Middle frontal gyrus (tissue), 1 donor: Measurements from ENCODE around the gene SNAPC5.

Experiments
- DNase-seq: peaks from one replicate; pipeline ENCODE4 v3.0.0-alpha.2; 2015; ENCODE audit warnings: low spot score; ENCODE audit errors: extremely low spot score

Gene SNAPC5

GRCh38 chr15:66459818-66460615 is 37.5 kb downstream of the SNAPC5 start:
- no peak for DNase-seq

- DNase-seq = no peak
These were observed 41.4 kb downstream of the SNAPC5 start for GRCh38 chr15:66456211-66456610.

DNA sequence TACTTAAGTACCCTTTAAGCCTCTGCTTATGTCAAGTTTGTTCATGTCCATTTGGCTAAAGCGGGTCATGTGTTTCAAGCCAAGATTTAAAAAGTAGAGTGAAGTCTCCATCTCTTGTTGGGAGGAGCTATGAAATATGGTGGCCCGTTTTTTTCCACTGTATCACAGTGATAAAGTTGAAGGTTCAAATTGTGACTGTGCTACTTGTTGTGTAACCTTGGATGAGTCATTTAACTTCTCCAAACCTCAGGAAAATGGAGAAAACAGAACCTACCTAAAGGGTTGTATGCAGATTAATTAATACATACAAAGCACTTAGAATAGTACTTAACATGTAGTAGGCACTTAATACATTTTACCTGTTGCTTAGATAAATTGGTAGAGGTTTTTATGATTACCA is 43.4 kb downstream of the SNAPC5 start:
- DNase-seq = no peak

GRCh38 chr15:66452971-66453580 is 44.5 kb downstream of the SNAPC5 start:
- DNase-seq = peak; percentile 22

DNA sequence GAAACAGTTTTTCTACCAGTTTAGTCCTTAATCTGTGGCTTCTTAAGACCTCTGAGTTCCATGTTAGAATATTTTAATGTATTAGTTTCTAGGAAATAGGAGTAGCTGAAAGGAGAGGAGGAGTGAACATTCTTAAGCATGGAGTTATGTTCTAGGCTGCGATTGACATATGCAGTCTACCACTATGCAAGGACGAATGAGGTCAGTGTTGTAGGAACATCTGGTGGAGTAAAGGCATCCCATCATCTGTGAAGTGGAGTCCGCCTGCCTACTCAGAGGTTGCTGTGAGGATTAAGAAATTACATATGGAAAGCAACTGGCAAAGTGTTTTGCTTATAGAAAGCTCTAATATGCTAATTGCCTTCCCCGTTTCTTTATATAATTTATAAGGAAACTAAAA is 45.1 kb downstream of the SNAPC5 start:
- DNase-seq = no peak
